Measurements from ENCODE around the gene REXO5. TPM values are rescaled to one million over a fixed set of nuclear protein-coding genes. Genes with fewer than 3 reads are reported as not detected.

The REXO5 gene
- total and polyA plus RNA-seq, 2 donors (not counting 3 experiments of a cell fraction or from before 2014, with no cell fraction given), result 2.3 to 11.5 TPM

- FAIRE-seq, result no peak
- Histone ChIP-seq H3K27me3 (ENCODE audit: control insufficient read depth in 2 of 2, insufficient read depth in 2 of 2, low read length in 2 of 2) (no peaks in the 10 kb centered on the region), H3K9ac (replicated peaks; ENCODE audit: extremely low read depth, insufficient read depth, low read length) (no peak overlapping the region), H3K79me2 (ENCODE audit: control insufficient read depth, insufficient read depth, low read length) (peaks cover 94% of the 10 kb centered on the region), H3K4me3 (replicated peaks in 1 of 3; ENCODE audit: insufficient read depth in 1 of 3, low read depth in 1 of 3, low read length in 3 of 3) (no peak overlapping the region), H3K27ac (ENCODE audit: insufficient read depth, low read depth, low read length) (no peak overlapping the region), H3K36me3 (ENCODE audit: control insufficient read depth in 2 of 2, extremely low read depth in 1 of 2, insufficient read depth in 2 of 2, low read length in 2 of 2) (peaks cover 7 to 31% of the 10 kb centered on the region in 2 experiments), H2AFZ (ENCODE audit: low read depth, low read length) (no peak overlapping the region), H4K20me1 (replicated peaks; ENCODE audit: control insufficient read depth, extremely low read depth, insufficient read depth, low read length) (no peaks in the 10 kb centered on the region), H3K9me1 (replicated peaks; ENCODE audit: control insufficient read depth, extremely low read depth, insufficient read depth, low read length) (no peaks in the 10 kb centered on the region), H3K4me2 (ENCODE audit: insufficient read depth, low read length) (no peak overlapping the region), H3K9me3 (replicated peaks; ENCODE audit: control insufficient read depth, insufficient read depth, low read length) (no peaks in the 10 kb centered on the region), H3K4me1 (ENCODE audit: control insufficient read depth, extremely low read depth, insufficient read depth, low read length) (peaks cover 17% of the 10 kb centered on the region)
- CTCF ChIA-PET, result interaction anchor here (1.1 kb wide), 1 partner anchor 26 kb away, joined by 4 read pairs; no protein-coding TSS in a partner anchor
- intact Hi-C loops (cut with micrococcal nuclease), result no loop called here
- no TSS peak for BruUV-seq (replicated peaks)
- no peak for TF ChIP-seq GATA2 (IDR thresholded peaks at IDR 0.05; ENCODE audit: insufficient read depth, insufficient read length, low read depth, low read length)
- no peak for TF ChIP-seq MAX (IDR thresholded peaks at IDR 0.05; ENCODE audit: insufficient read depth, insufficient read length)
- no peak for TF ChIP-seq EZH2 (IDR thresholded peaks at IDR 0.05; ENCODE audit: borderline replicate concordance, low read depth, low read length, severe bottlenecking)
- no peak for TF ChIP-seq CTCF (IDR thresholded peaks at IDR 0.05; ENCODE audit: extremely low read depth in 1 of 2, insufficient read depth in 1 of 2, low read depth in 1 of 2, low read length in 2 of 2)
- TF ChIP-seq POLR2A (IDR thresholded peaks at IDR 0.05; ENCODE audit: low read depth, low read length), result no peak
- TF ChIP-seq POLR2AphosphoS5 (IDR thresholded peaks at IDR 0.05; ENCODE audit: insufficient read depth, low read depth, low read length), result no peak
- TF ChIP-seq FOS (IDR thresholded peaks at IDR 0.05; ENCODE audit: borderline replicate concordance, insufficient read depth, low read length), result no peak
- no peak for TF ChIP-seq MYC (IDR thresholded peaks at IDR 0.05; ENCODE audit: low read depth, low read length)
- TF ChIP-seq JUN (IDR thresholded peaks at IDR 0.05; ENCODE audit: borderline replicate concordance, insufficient read depth, insufficient read length, low read depth), result no peak
- dilution Hi-C loops (cut with MboI; ENCODE audit: extremely low pct_ligation_motif_present, low sequenced_read_pairs), result no loop called here
- DNase-seq (ENCODE audit: low read depth, low spot score), result no peak
- POLR2A ChIA-PET, result no interaction called here
These were observed 88.1 kb downstream of the REXO5 start for GRCh38 chr16:20894388-20894787.

All from endothelial cell of umbilical vein (primary cell).